Stomach (tissue), 9 donors: ENCODE measurements around the gene WDR77. TPM values are rescaled to one million over a fixed set of nuclear protein-coding genes. Genes with fewer than 3 reads are reported as not detected.

Source experiments
- DNase-seq, 2 donors: peaks; one replicate each; pipeline versions ENCODE4 v3.0.0 to v3.0.0-alpha.2; 2013 to 2019
- H3K27ac ChIP-seq, 5 donors: fragments of 200-600 bp in 4 of 5; sonication (generic) in 4 of 5; one replicate each; pipeline ENCODE4 v1.5.1; 2013 to 2019; ENCODE audit warnings: mild to moderate bottlenecking in 1 of 5, moderate library complexity in 1 of 5
- H3K27me3 ChIP-seq, 3 donors: fragments of 200-600 bp; sonication (generic); one replicate each; pipeline ENCODE4 v1.5.1; 2017 to 2019; ENCODE audit warnings: mixed run types in 1 of 3
- H3K36me3 ChIP-seq, 4 donors: fragments of 200-600 bp; sonication (generic); 1 replicate in 3 of 4; 2 replicates in 1 of 4; pipeline ENCODE4 v1.5.1; 2016 to 2019
- H3K4me1 ChIP-seq, 4 donors: fragments of 200-600 bp; sonication (generic); one replicate each; pipeline ENCODE4 v1.5.1; 2016 to 2019
- H3K4me3 ChIP-seq, 4 donors: fragments of 200-600 bp; sonication (generic) in 3 of 4; one replicate each; pipeline ENCODE4 v1.5.1; 2016 to 2019; ENCODE audit warnings: mild to moderate bottlenecking in 1 of 4
- H3K9me3 ChIP-seq, 4 donors: fragments of 200-600 bp; sonication (generic); one replicate each; pipeline ENCODE4 v1.5.1; 2016 to 2019
- CTCF ChIP-seq, 7 experiments: fragments of 450-650 bp in 4 of 7; fragments of 200-600 bp in 3 of 7; sonication (generic) in 3 of 7; IDR thresholded peaks; one replicate each; pipeline ENCODE4 v1.5.1; 2016 to 2019; ENCODE audit warnings: antibody characterized with exemption in 7 of 7, control low read depth in 2 of 7, mild to moderate bottlenecking in 1 of 7
- EP300 ChIP-seq: sonication (generic); formaldehyde crosslinking; IDR thresholded peaks from one replicate; pipeline ENCODE4 v1.6.1; 2017; ENCODE audit warnings: antibody characterized with exemption
- POLR2A ChIP-seq, 4 donors: fragments of 450-650 bp; IDR thresholded peaks; one replicate each; pipeline ENCODE4 v1.6.1; 2016; ENCODE audit warnings: antibody characterized with exemption in 4 of 4, control low read depth in 2 of 4, mild to moderate bottlenecking in 1 of 4, moderate library complexity in 1 of 4
- POLR2AphosphoS5 ChIP-seq, 3 donors: sonication (generic); formaldehyde crosslinking; IDR thresholded peaks; one replicate each; pipeline ENCODE4 v1.6.1; 2016; ENCODE audit warnings: antibody characterized with exemption in 3 of 3
- WGBS, 5 donors: extraction: QIAGEN DNeasy Blood & Tissue Kit in 3 of 5; methylation state at CpG; one replicate each; pipeline versions ENCODE4 v1.1.5 to v1.1.7; 2013 to 2018; 5-methylcytosine and 5-hydroxymethylcytosine counted together
- intact Hi-C: fragments of 100-400 bp; cut with DNase I; formaldehyde crosslinking; loops from one replicate; pipeline ENCODE4 v1.15.1; 2023; ENCODE audit warnings: low total_unique reads
- polyA plus RNA-seq, 3 donors: library from polyadenylated mRNA; stranded (reverse); fragments of 200-250 nt; gene quantifications; one replicate each; pipeline ENCODE4 v1.2.3, GENCODE V29; 2013
- total RNA-seq, 5 donors: library from RNA; depleted of rRNA; stranded (reverse); fragments of >200 nt; gene quantifications; one replicate each; pipeline versions ENCODE4 v1.1.0 to v1.2.3, GENCODE V29; 2014 to 2016
- donor health status: healthy with polysubstance abuse.
- donor health status: Bipolar disorder and iron deficiency.
- donor health status: healthy.

WDR77 gene
- total and polyA plus RNA-seq, 8 donors = 5.8 to 31.2 (median 21.6) TPM

GRCh38 chr1:111470596-111470995 lies 21.5 kb upstream of the WDR77 start:
- Histone ChIP-seq H3K9me3 (no peaks in the 10 kb centered on the region), H3K36me3 (peaks cover 4 to 84% (median 49%) of the 10 kb centered on the region in 4 donors), H3K4me3 (no peak overlapping the region), H3K4me1 (peaks cover 0 to 25% (median 0%) of the 10 kb centered on the region in 4 donors), H3K27me3 (no peaks in the 10 kb centered on the region), H3K27ac (peak overlapping the region in 4 of 5 donors; percentile 47 to 82 (median 62))
- TF ChIP-seq EP300 = no peak
- no peak for TF ChIP-seq POLR2A (IDR thresholded peaks at IDR 0.05)
- no peak for TF ChIP-seq CTCF (IDR thresholded peaks at IDR 0.05)
- no peak for TF ChIP-seq POLR2AphosphoS5 (IDR thresholded peaks at IDR 0.05)
- intact Hi-C loops = no loop called here
- DNase-seq = no peak
- WGBS, 5 donors = 83 to 91% (median 84%) methylated on average over 5 of the region's 5 CpGs

- Histone ChIP-seq H3K27ac (no peak overlapping the region), H3K36me3 (peaks cover 4 to 90% (median 58%) of the 10 kb centered on the region in 4 donors), H3K9me3 (no peaks in the 10 kb centered on the region), H3K27me3 (no peaks in the 10 kb centered on the region), H3K4me3 (no peak overlapping the region), H3K4me1 (peaks cover 0 to 25% (median 0%) of the 10 kb centered on the region in 4 donors)
- intact Hi-C loops = no loop called here
- TF ChIP-seq EP300 (no peak), POLR2A (IDR thresholded peaks at IDR 0.05) (no peak), POLR2AphosphoS5 (IDR thresholded peaks at IDR 0.05) (no peak), CTCF (IDR thresholded peaks at IDR 0.05) (no peak)
- DNase-seq = no peak
Measured at GRCh38 chr1:111469539-111469938, 20.5 kb upstream of the WDR77 start.

- intact Hi-C loops = no loop called here
- DNase-seq = no peak
- Histone ChIP-seq H3K4me3 (no peak overlapping the region), H3K36me3 (peaks cover 4 to 81% (median 60%) of the 10 kb centered on the region in 4 donors), H3K27ac (no peak overlapping the region), H3K4me1 (peaks cover 0 to 25% (median 0%) of the 10 kb centered on the region in 4 donors), H3K27me3 (no peaks in the 10 kb centered on the region), H3K9me3 (no peaks in the 10 kb centered on the region)
- TF ChIP-seq POLR2AphosphoS5 (IDR thresholded peaks at IDR 0.05) (no peak), POLR2A (IDR thresholded peaks at IDR 0.05) (no peak), EP300 (no peak), CTCF (IDR thresholded peaks at IDR 0.05) (no peak)
Measured at GRCh38 chr1:111468717-111469100, 19.7 kb upstream of the WDR77 start.

- peaks cover 4 to 79% (median 61%) of the 10 kb centered on the region in 4 donors for H3K36me3 ChIP-seq
- 93 to 95% (median 94%) methylated on average over 2 of the region's 2 CpGs for WGBS, 5 donors
- DNase-seq = no peak
- TF ChIP-seq CTCF (IDR thresholded peaks at IDR 0.05) = no peak
- TF ChIP-seq POLR2AphosphoS5 (IDR thresholded peaks at IDR 0.05) = peak in 1 of 3 donors; percentile 26
- no peak for TF ChIP-seq EP300
- TF ChIP-seq POLR2A (IDR thresholded peaks at IDR 0.05) = no peak
- no peak overlapping the region for H3K4me3 ChIP-seq
- no peaks in the 10 kb centered on the region for H3K27me3 ChIP-seq
- intact Hi-C loops = no loop called here
- H3K27ac ChIP-seq = no peak overlapping the region
- peaks cover 0 to 29% (median 0%) of the 10 kb centered on the region in 4 donors for H3K4me1 ChIP-seq
- no peaks in the 10 kb centered on the region for H3K9me3 ChIP-seq
Measured at GRCh38 chr1:111467865-111468716, 19.0 kb upstream of the WDR77 start.
